Fibroblast of lung (primary cell): Measurements from ENCODE around the gene SHROOM4. TPM values are rescaled to one million over a fixed set of nuclear protein-coding genes. Genes with fewer than 3 reads are reported as not detected.

Source experiments
- DNase-seq, 2 donors: peaks; one replicate each; pipeline versions ENCODE4 v3.0.0 to v3.0.0-alpha.2; 2010; ENCODE audit warnings: low read depth in 2 of 2
- H2AFZ ChIP-seq: 2 replicates; pipeline ENCODE4 v1.5.1; 2012; ENCODE audit warnings: low read length, control low read depth, inconsistent platforms
- H3K27ac ChIP-seq: 2 replicates; pipeline ENCODE4 v1.5.1; 2011; ENCODE audit warnings: low read length, control low read depth; ENCODE audit not compliant: insufficient read depth
- H3K27me3 ChIP-seq: 2 replicates; pipeline ENCODE4 v1.5.1; 2011; ENCODE audit warnings: mild to moderate bottlenecking, low read length; ENCODE audit not compliant: control insufficient read depth, insufficient read depth
- H3K36me3 ChIP-seq: 2 replicates; pipeline ENCODE4 v1.5.1; 2011; ENCODE audit warnings: low read length; ENCODE audit not compliant: control insufficient read depth, insufficient read depth
- H3K4me1 ChIP-seq: 2 replicates; pipeline ENCODE4 v1.5.1; 2011; ENCODE audit warnings: low read length; ENCODE audit not compliant: control insufficient read depth, insufficient read depth; ENCODE audit errors: extremely low read depth
- H3K4me2 ChIP-seq: 2 replicates; pipeline ENCODE4 v1.5.1; 2011; ENCODE audit warnings: low read length, control low read depth; ENCODE audit not compliant: insufficient read depth; ENCODE audit errors: extremely low read depth
- H3K4me3 ChIP-seq, 4 experiments: fragments of 200-600 bp in 1 of 4; sonication (generic) in 1 of 4; replicated peaks in 1 of 4; 2 replicates each; pipeline ENCODE4 v1.5.1; 2011 to 2016; ENCODE audit warnings: low read length in 4 of 4, low read depth in 3 of 4, mild to moderate bottlenecking in 3 of 4, control low read depth in 2 of 4, inconsistent platforms in 1 of 4, mixed read lengths in 1 of 4; ENCODE audit not compliant: insufficient read depth in 1 of 4; ENCODE audit errors: control extremely low read depth in 1 of 4
- H3K79me2 ChIP-seq: 2 replicates; pipeline ENCODE4 v1.5.1; 2012; ENCODE audit warnings: mild to moderate bottlenecking, low read length, inconsistent platforms; ENCODE audit not compliant: control insufficient read depth, insufficient read depth
- H3K9ac ChIP-seq: 2 replicates; pipeline ENCODE4 v1.5.1; 2011; ENCODE audit warnings: mild to moderate bottlenecking, low read length, control low read depth; ENCODE audit not compliant: insufficient read depth
- H3K9me3 ChIP-seq: 2 replicates; pipeline ENCODE4 v1.5.1; 2012; ENCODE audit warnings: low read depth, low read length; ENCODE audit not compliant: control insufficient read depth, insufficient read depth
- H4K20me1 ChIP-seq: 2 replicates; pipeline ENCODE4 v1.5.1; 2011; ENCODE audit warnings: low read length; ENCODE audit not compliant: control insufficient read depth, insufficient read depth; ENCODE audit errors: extremely low read depth
- CTCF ChIP-seq, 2 donors: IDR thresholded peaks in 1 of 2; conservative IDR thresholded peaks in 1 of 2; 1 replicate in 1 of 2; 2 replicates in 1 of 2; pipeline ENCODE4 v1.5.1; 2011 to 2012; ENCODE audit warnings: low read length in 2 of 2, control low read depth in 1 of 2, inconsistent platforms in 1 of 2, low read depth in 1 of 2, mild to moderate bottlenecking in 1 of 2
- EZH2 ChIP-seq: IDR thresholded peaks from 2 replicates; pipeline ENCODE4 v1.5.1; 2012; ENCODE audit warnings: low read length, control low read depth, mild to moderate bottlenecking; ENCODE audit errors: missing control alignments
- polyA plus RNA-seq, 2 donors: library from polyadenylated mRNA; depleted of rRNA in 1 of 2; stranded (reverse) in 1 of 2; unstranded in 1 of 2; fragments of >200 nt; gene quantifications; 2 replicates each; pipeline ENCODE4 v1.2.1, GENCODE V29; 2011 to 2012; ENCODE audit warnings: missing spikeins in 1 of 2
- total RNA-seq: library from RNA; depleted of rRNA; stranded (reverse); fragments of >200 nt; gene quantifications from 2 replicates; pipeline ENCODE4 v1.2.1, GENCODE V29; 2014

The SHROOM4 gene
- total and polyA plus RNA-seq, 2 donors (not counting 1 experiment from before 2014, with no cell fraction given): 0.45 to 0.50 TPM

DNA sequence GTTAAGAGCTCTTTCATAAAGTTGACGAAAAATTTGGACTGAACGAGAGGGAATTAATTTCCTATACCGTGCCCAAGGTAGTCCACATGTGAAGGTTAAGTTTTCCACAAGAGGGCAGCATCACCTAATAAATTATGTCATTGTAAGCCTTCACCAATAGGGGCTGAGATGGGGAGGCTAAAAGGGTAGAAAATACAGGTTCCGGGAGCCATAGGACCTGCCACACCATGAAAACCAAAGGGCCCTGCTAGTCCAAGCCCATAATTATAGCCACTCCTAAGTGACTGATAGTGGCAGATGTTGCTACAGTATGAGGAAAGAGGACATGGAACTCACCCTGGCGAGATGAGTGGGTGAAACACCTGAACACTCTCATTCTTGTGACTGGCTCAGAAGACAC is 122.2 kb downstream of the SHROOM4 start:
- Histone ChIP-seq H3K4me2 (no peak overlapping the region), H3K27me3 (no peaks in the 10 kb centered on the region), H4K20me1 (no peaks in the 10 kb centered on the region), H3K36me3 (no peaks in the 10 kb centered on the region), H3K9me3 (no peaks in the 10 kb centered on the region), H3K79me2 (no peaks in the 10 kb centered on the region), H3K4me3 (no peak overlapping the region), H3K4me1 (no peaks in the 10 kb centered on the region), H3K9ac (no peak overlapping the region), H3K27ac (no peak overlapping the region), H2AFZ (no peak overlapping the region)
- DNase-seq: peak; percentile 23 to 46
- TF ChIP-seq EZH2 (no peak), CTCF (conservative IDR thresholded peaks at IDR 0.05 in 1 of 2, IDR thresholded peaks at IDR 0.05 in 1 of 2; ENCODE audit: low read depth in 1 of 2, low read length in 2 of 2) (peak; percentile 46 to 48)

DNA sequence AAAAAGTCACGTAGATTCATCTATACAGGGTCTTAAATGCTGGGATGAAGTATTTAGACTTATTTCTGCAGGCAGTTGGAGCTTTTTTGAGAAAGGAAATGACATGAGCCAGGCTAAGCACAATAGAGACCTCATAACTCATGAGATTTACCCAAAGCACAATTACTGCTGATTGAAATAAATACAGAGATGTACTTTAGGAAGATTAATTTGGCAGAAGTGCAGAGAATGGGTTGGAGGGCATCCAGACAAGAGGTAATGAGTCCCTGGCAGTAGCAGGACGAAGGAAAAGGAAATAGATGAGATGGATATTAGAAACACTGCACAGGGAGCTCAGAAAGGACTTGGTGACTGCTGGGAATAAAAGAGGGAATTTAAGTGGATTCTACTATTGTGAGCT is 129.1 kb downstream of the SHROOM4 start:
- Histone ChIP-seq H3K4me2 (no peak overlapping the region), H3K27me3 (no peaks in the 10 kb centered on the region), H3K4me1 (no peaks in the 10 kb centered on the region)

GRCh38 chrX:50680990-50681389 is 133.0 kb downstream of the SHROOM4 start:
- no peaks in the 10 kb centered on the region for H3K4me1 ChIP-seq
- no peak for DNase-seq
- no peak overlapping the region for H3K4me3 ChIP-seq
- H3K4me2 ChIP-seq: no peak overlapping the region
- no peaks in the 10 kb centered on the region for H3K9me3 ChIP-seq
- H3K27me3 ChIP-seq: no peaks in the 10 kb centered on the region
- H2AFZ ChIP-seq: no peak overlapping the region
- H3K36me3 ChIP-seq: no peaks in the 10 kb centered on the region
- no peak for TF ChIP-seq EZH2
- TF ChIP-seq CTCF (conservative IDR thresholded peaks at IDR 0.05 in 1 of 2, IDR thresholded peaks at IDR 0.05 in 1 of 2; ENCODE audit: low read depth in 1 of 2, low read length in 2 of 2): peak in 1 of 2 donors; percentile 22
- H4K20me1 ChIP-seq: no peaks in the 10 kb centered on the region
- no peaks in the 10 kb centered on the region for H3K79me2 ChIP-seq
- H3K27ac ChIP-seq: no peak overlapping the region
- H3K9ac ChIP-seq: no peak overlapping the region

More for the DNA sequence above, 129.1 kb downstream of the SHROOM4 start:
- DNase-seq: no peak
- H3K27ac ChIP-seq: no peak overlapping the region
- H3K79me2 ChIP-seq: no peaks in the 10 kb centered on the region
- no peaks in the 10 kb centered on the region for H3K36me3 ChIP-seq
- no peaks in the 10 kb centered on the region for H4K20me1 ChIP-seq
- no peak overlapping the region for H3K4me3 ChIP-seq
- H2AFZ ChIP-seq: no peak overlapping the region
- no peaks in the 10 kb centered on the region for H3K9me3 ChIP-seq
- TF ChIP-seq EZH2 (no peak), CTCF (conservative IDR thresholded peaks at IDR 0.05 in 1 of 2, IDR thresholded peaks at IDR 0.05 in 1 of 2; ENCODE audit: low read depth in 1 of 2, low read length in 2 of 2) (no peak)
- no peak overlapping the region for H3K9ac ChIP-seq
